Tibial artery (tissue), 4 donors: ENCODE measurements around the gene GLE1.
"Not testable (repeated sequence)": the region's sequence is repeated elsewhere in the genome, so short reads cannot be mapped to it uniquely, and the experiment has no call there.

Experiments
- DNase-seq, 2 donors: peaks; one replicate each; pipeline ENCODE4 v3.0.0-alpha.2; 2019
- H3K27ac ChIP-seq, 2 donors: fragments of 200-600 bp; sonication (generic) in 1 of 2; 1 replicate in 1 of 2; 2 replicates in 1 of 2; pipeline ENCODE4 v1.5.1; 2018 to 2019; ENCODE audit warnings: mild to moderate bottlenecking in 1 of 2
- H3K27me3 ChIP-seq, 2 donors: fragments of 200-600 bp; sonication (generic) in 1 of 2; one replicate each; pipeline versions ENCODE4 v1.5.1 to v1.6.0; 2016 to 2019
- H3K36me3 ChIP-seq, 3 donors: fragments of 200-600 bp; sonication (generic) in 2 of 3; one replicate each; pipeline ENCODE4 v1.5.1; 2016 to 2019; ENCODE audit warnings: mild to moderate bottlenecking in 2 of 3
- H3K4me1 ChIP-seq, 4 donors: fragments of 200-600 bp; sonication (generic) in 2 of 4; 1 replicate in 3 of 4; 2 replicates in 1 of 4; pipeline ENCODE4 v1.5.1; 2016 to 2019
- H3K4me3 ChIP-seq, 2 donors: fragments of 200-600 bp; sonication (generic) in 1 of 2; 1 replicate in 1 of 2; 2 replicates in 1 of 2; pipeline ENCODE4 v1.5.1; 2018 to 2019; ENCODE audit warnings: mild to moderate bottlenecking in 2 of 2
- H3K9me3 ChIP-seq, 3 donors: fragments of 200-600 bp; sonication (generic) in 1 of 3; one replicate each; pipeline ENCODE4 v1.5.1; 2016 to 2019
- intact Hi-C: fragments of 100-400 bp; cut with DNase I; formaldehyde crosslinking; loops from one replicate; pipeline ENCODE4 v1.15.0; 2023; ENCODE audit warnings: low total_unique reads
- TF ChIP-seq, protein P1 (sequence below), 2 experiments: fragments of 200-600 bp in 1 of 2; fragments of 450-650 bp in 1 of 2; IDR thresholded peaks; one replicate each; pipeline ENCODE4 v1.5.1; 2017 to 2019; ENCODE audit warnings: antibody characterized with exemption in 2 of 2, mild to moderate bottlenecking in 1 of 2, moderate library complexity in 1 of 2

GLE1 gene

DNA sequence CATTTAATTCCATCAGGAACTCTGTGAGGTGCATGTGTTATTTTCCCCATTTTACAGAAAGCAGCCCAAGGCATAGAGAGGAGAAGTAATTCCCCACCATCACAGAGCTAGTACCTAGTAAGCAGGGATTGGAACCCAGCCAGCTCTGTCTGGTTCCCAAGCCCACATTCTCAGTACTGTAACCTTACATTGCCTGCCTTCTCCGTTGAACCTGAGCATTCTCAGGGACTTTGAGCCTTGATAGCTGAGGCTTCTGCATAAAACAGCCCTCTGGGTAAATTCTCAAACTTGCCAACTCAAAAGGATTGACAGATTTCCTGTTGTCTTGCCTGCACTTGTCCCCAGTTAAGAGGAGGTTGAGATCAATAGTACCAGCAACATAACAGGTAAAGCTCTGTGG lies 9.2 kb upstream of the GLE1 start:
- H3K27me3 ChIP-seq, result no peaks in the 10 kb centered on the region
- no peak overlapping the region for H3K27ac ChIP-seq
- TF ChIP-seq, protein P1, sequence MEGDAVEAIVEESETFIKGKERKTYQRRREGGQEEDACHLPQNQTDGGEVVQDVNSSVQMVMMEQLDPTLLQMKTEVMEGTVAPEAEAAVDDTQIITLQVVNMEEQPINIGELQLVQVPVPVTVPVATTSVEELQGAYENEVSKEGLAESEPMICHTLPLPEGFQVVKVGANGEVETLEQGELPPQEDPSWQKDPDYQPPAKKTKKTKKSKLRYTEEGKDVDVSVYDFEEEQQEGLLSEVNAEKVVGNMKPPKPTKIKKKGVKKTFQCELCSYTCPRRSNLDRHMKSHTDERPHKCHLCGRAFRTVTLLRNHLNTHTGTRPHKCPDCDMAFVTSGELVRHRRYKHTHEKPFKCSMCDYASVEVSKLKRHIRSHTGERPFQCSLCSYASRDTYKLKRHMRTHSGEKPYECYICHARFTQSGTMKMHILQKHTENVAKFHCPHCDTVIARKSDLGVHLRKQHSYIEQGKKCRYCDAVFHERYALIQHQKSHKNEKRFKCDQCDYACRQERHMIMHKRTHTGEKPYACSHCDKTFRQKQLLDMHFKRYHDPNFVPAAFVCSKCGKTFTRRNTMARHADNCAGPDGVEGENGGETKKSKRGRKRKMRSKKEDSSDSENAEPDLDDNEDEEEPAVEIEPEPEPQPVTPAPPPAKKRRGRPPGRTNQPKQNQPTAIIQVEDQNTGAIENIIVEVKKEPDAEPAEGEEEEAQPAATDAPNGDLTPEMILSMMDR (IDR thresholded peaks at IDR 0.05), result no peak

DNA sequence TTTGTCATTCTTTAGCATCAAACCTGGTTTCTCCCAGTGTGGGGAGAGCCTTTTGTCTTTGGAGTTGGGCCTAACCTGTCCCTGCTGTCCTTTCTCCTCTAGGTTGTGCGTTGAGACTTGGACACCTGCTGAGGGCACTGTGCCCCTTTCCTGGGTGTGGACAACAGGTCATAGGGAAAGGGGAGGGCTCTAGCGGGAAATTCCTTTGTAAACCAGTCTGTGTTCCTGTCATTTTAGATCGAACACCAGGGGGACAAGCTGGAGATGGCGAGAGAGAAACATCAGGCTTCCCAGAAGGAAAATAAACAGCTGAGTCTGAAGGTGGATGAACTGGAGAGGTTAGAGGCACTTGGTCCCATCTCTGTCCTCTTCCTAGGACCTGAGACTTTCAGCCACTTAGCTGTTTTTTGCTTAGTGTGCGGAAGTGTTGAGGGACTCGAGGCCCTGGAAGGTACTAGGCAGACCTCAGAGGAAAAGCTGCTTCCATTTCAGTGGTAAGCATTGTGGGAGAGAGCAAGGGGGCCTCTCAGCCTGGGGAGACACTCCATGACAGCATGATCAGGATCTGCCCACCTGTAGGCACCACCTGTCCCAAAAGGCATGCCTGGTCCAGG lies 8.6 kb upstream of the GLE1 start:
- no peak overlapping the region for H3K4me3 ChIP-seq

More for the DNA sequence above, 9.2 kb upstream of the GLE1 start:
- intact Hi-C loops, result no loop called here
- peaks cover 38 to 94% (median 62%) of the 10 kb centered on the region in 3 donors for H3K36me3 ChIP-seq
- DNase-seq, result peak in 1 of 2 donors; percentile 19
- no peaks in the 10 kb centered on the region for H3K9me3 ChIP-seq
- no peak overlapping the region for H3K4me3 ChIP-seq
- H3K4me1 ChIP-seq, result no peaks in the 10 kb centered on the region

DNA sequence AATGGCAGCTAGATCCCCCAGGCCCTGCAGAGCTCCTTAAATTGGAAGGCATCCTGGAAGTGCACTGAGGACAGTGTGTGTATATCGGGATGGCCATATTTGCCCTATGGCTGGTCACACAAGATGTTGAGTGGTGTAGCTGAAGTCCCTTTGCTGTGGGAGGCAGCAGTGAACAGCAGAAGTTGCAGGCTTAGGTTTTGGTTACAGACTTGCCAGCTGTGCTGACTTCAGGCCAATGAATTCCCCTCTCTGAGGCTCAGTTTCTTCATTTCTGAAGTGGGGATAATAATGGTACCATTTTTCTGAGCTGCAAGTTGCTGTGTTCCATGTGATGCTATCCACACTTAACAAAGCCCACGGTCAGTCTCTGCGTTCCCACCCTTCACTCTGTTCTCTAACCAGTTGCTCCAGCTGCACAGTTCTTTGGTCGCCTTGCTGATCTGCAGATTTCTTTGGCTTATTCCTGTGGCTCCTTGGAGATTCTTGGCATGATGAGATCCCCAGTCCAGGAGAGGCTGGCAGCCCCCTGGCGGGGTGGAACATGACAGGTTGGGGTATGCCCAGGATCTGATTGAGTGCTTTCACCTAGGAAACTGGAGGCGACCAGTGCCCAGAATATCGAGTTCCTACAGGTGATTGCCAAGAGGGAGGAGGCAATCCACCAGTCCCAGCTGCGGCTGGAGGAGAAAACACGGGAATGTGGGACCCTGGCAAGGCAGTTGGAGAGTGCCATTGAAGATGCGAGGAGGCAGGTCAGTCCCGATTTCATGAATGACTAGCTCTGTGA lies 6.5 kb upstream of the GLE1 start:
- Histone ChIP-seq H3K4me3 (no peak overlapping the region), H3K36me3 (peaks cover 29 to 81% (median 43%) of the 10 kb centered on the region in 3 donors), H3K27me3 (no peaks in the 10 kb centered on the region), H3K27ac (no peak overlapping the region), H3K9me3 (no peaks in the 10 kb centered on the region), H3K4me1 (peaks cover 0 to 18% (median 2%) of the 10 kb centered on the region in 4 donors)
- DNase-seq, result peak in 1 of 2 donors; percentile 33
- TF ChIP-seq, protein P1 (IDR thresholded peaks at IDR 0.05), result no peak
- intact Hi-C loops, result no loop called here

More for the DNA sequence above, 8.6 kb upstream of the GLE1 start:
- intact Hi-C loops, result no loop called here
- Histone ChIP-seq H3K4me1 (peaks cover 0 to 3% (median under 1%) of the 10 kb centered on the region in 4 donors), H3K36me3 (peaks cover 38 to 94% (median 59%) of the 10 kb centered on the region in 3 donors), H3K9me3 (no peaks in the 10 kb centered on the region), H3K27ac (no peak overlapping the region), H3K27me3 (no peaks in the 10 kb centered on the region)
- TF ChIP-seq, protein P1 (IDR thresholded peaks at IDR 0.05), result no peak
- peak in 1 of 2 donors; percentile 33 for DNase-seq

DNA sequence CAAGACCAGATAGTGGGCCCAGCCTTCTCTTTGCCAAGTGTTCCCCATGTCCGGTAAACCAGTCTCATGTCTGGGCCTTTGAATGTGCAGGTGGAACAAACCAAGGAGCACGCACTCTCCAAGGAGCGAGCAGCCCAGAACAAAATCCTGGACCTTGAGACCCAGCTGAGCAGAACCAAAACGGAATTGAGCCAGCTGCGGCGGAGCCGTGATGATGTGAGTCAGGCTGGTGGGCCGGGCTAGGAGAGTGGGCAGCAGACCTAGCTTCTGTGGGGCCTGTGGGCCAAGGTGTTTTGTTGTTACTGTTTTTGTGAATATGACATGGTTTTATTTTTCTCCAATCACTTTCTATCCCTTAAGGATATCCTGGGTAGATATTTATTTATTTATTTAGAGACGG lies 5.6 kb upstream of the GLE1 start:
- peak in 1 of 2 donors; percentile 60 for DNase-seq
- Histone ChIP-seq H3K4me1 (peaks cover 0 to 25% (median 9%) of the 10 kb centered on the region in 4 donors), H3K36me3 (peaks cover 26 to 74% (median 39%) of the 10 kb centered on the region in 3 donors), H3K4me3 (no peak overlapping the region), H3K27me3 (no peaks in the 10 kb centered on the region), H3K27ac (no peak overlapping the region), H3K9me3 (no peaks in the 10 kb centered on the region)
- intact Hi-C loops, result no loop called here
- TF ChIP-seq, protein P1 (IDR thresholded peaks at IDR 0.05), result no peak

DNA sequence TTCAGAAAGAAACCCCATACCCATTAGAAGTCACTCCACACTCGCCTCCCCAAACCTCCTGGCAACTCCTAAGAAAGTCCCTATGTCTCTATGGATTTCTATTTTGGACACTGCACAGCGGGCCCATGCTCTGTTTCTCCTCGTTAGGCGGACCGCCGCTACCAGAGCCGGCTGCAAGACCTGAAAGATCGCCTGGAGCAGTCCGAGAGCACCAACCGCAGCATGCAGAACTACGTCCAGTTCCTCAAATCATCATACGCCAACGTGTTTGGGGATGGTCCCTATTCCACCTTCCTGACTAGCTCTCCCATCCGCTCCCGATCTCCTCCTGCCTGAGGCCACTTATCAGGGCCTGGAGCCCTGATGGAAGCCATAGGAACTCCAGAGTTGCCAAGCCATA lies 4.6 kb upstream of the GLE1 start:
- peak overlapping the region in 1 of 2 donors; percentile 24 for H3K27ac ChIP-seq
- intact Hi-C loops, result loop anchor here (5.0 kb wide), 1 partner anchor 43 kb away; the partner anchor contains the start of gene ODF2
- TF ChIP-seq, protein P1 (IDR thresholded peaks at IDR 0.05), result no peak
- H3K9me3 ChIP-seq, result no peaks in the 10 kb centered on the region
- H3K36me3 ChIP-seq, result peaks cover 26 to 64% (median 35%) of the 10 kb centered on the region in 3 donors
- no peak overlapping the region for H3K4me3 ChIP-seq
- H3K27me3 ChIP-seq, result no peaks in the 10 kb centered on the region
- DNase-seq, result peak in 1 of 2 donors; percentile 51
- peaks cover 0 to 27% (median 11%) of the 10 kb centered on the region in 4 donors for H3K4me1 ChIP-seq

DNA sequence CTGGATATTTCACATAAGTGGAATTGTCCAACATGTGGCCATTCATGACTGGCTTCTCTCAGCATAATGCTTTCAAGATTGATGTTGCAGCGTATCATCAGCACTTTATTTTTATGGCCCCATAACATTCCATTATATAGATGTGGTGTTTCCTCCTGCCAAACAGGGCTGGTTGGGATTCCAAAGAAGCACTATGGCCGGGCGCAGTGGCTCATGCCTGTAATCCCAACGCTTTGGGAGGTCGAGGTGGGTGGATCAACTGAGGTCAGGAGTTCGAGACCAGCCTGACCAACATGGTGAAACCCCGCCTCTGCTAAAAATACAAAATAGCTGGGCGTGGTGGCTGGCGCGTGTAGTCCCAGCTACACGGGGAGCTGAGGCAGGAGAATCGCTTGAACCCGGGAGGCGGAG lies 1.1 kb upstream of the GLE1 start:
- peak overlapping the region; percentile 87 to 88 for H3K4me3 ChIP-seq
- H3K9me3 ChIP-seq, H3K27me3 ChIP-seq: not testable (repeated sequence)
- peak in 1 of 2 donors; percentile 52 for DNase-seq
- intact Hi-C loops, result loop anchor here (5.0 kb wide), 1 partner anchor 46 kb away; the partner anchor contains the start of gene ODF2
- H3K4me1 ChIP-seq, result peaks cover 0 to 39% (median 25%) of the 10 kb centered on the region in 4 donors
- peak overlapping the region; percentile 83 to 88 for H3K27ac ChIP-seq
- peaks cover 5 to 33% (median 7%) of the 10 kb centered on the region in 3 donors for H3K36me3 ChIP-seq
